ENCODE results near the gene CACNA1B.

- TF ChIP-seq CTCF (IDR thresholded peaks at IDR 0.05) (no peak), POLR2A (IDR thresholded peaks at IDR 0.05) (no peak)
Observed at GRCh38 chr9:138025417-138025816, 147.8 kb downstream of the CACNA1B start.

Measured in testis (tissue), 2 donors.